Measurements from ENCODE around the gene JAG2.

The JAG2 gene

DNA sequence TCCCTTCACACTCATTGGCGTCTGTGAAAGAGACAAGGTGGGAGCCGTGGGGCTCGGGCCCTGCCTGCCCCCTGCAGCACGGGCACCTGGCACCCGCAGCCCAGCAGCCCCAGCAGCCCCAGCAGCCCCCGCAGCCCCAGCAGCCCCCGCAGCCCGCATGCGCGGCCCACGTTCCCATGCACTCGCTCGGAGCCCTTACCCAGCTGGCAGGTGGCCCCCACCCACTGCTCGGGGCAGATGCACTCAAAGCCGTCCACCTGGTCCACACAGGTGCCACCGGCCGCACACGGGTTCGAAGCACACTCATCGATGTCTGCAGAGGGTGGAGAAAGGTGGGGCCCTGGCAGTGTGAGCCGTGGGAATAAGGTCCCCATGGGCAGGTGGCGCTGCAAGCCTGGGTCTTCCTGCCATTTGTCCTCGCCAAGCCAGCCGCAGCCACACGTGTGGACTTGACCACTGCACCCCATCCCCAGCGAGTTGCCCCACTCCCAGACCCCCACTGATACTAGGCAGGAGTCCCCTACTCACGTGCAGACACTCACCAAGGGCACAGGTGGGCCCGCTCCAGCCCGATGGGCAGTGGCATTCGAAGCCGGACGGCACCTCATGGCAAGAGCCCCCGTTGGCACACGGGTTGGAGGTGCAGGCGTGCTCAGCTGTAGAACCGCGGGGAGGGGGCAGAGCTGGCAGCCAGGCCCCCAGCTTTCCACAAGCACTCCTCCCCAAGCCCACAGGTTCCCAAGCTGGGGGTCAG lies 17.3 kb downstream of the JAG2 start:
- DNase-seq (ENCODE audit: insufficient read length, low spot score) = no peak
- no peak for TF ChIP-seq CTCF (IDR thresholded peaks at IDR 0.05; ENCODE audit: insufficient read depth, missing control alignments)
- FAIRE-seq = no peak

DNA sequence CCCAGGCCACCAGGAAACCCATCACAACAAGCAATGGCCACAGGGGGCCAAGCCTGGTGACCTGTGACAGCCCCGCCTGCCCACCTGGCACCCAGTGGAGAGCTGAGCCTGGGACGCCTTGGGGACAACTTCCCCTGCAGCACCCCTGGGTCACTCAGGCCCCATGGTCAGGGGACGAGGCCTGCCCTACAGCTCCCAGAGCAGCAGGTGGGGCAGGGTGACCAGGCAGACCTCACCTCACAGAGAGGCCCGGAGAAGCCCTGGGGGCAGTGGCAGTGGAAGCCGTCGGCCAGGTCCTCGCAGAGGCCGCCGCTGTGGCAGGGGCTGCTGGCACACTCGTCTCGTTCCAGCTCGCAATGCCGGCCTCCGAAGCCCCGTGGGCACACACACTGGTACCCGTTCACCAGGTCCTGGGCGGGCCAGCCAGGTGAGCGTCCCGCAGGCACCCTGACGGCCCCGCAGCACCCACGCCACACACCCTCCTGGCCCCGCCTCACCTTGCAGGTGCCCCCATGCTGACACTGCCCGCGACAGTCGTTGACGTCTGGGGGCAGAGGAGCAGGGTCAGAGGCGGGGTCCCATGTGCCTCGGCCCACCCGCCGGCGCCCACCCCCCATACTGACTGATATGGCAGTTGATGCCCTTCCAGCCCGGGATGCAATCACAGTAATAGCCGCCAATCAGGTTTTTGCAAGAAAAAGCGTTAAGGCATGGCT lies 18.1 kb downstream of the JAG2 start:
- DNase-seq (ENCODE audit: insufficient read length, low spot score) (no peak), FAIRE-seq (no peak)
- no peak for TF ChIP-seq CTCF (IDR thresholded peaks at IDR 0.05; ENCODE audit: insufficient read depth, missing control alignments)

GRCh38 chr14:105150026-105150367 lies 18.6 kb downstream of the JAG2 start:
- DNase-seq (ENCODE audit: insufficient read length, low spot score) = no peak
- no peak for FAIRE-seq
- no peak for TF ChIP-seq CTCF (IDR thresholded peaks at IDR 0.05; ENCODE audit: insufficient read depth, missing control alignments)

DNA sequence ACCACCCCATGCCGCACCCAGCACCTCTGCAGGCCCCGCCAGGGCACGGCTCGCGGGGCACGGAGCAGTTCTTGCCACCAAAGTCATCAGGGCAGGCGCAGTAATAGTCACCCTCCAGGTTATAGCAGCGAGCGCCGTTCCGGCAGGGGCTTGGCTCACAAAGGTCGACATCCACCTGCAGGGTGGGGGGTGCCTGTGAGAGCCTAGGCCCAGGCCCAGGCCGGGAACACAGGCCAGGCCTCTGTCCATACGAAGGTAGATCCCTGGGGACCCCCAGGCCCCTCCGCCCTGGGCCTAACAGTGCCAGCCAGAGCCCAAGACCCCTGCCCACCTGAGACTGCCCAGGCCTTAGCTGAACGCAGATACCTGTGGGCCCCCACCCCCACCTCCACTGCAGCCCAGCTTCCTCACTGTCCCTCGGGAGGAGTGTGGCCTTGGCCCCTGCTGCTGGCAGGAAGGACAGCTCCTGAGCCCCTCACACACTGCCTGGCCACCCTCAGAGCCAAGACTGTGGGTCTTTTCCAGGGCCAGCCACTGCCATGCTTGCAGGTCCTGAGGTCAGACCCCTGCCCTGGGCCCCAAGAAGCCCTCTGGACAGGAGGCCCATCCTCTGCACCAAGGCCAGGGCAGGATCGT lies 19.3 kb downstream of the JAG2 start:
- DNase-seq (ENCODE audit: insufficient read length, low spot score) (no peak), FAIRE-seq (no peak)

DNA sequence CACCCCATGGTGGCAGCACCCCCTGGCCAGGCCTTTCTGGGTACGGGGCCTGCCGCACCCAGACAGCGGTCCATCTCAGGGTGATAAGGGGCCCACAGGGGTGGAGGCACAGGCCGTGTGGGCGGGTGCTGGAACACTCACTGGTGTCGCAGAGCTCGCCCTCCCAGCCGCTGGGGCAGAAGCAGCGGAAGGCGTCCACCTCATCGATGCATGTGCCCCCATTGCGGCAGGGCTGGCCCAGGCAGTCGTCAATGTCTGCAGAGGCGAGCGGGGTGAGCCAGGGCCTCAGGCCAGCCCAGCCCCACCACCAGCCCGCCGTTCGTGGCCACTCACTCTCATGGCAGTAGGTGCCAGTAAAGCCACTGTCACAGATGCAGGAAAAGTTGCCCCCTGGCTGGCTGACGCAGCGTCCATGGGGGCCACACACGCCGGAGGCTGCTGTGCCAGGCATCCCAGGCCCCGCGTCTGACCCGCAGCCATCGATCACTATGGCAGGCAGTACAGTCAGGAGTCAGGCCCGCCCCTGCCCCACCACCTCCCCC lies 19.9 kb downstream of the JAG2 start:
- no peak for DNase-seq (ENCODE audit: insufficient read length, low spot score)
- FAIRE-seq = no peak
- no peak for TF ChIP-seq CTCF (IDR thresholded peaks at IDR 0.05; ENCODE audit: insufficient read depth, missing control alignments)

More for the DNA sequence above, 19.3 kb downstream of the JAG2 start:
- no peak for TF ChIP-seq CTCF (IDR thresholded peaks at IDR 0.05; ENCODE audit: insufficient read depth, missing control alignments)

- no peak for FAIRE-seq
- no peak for TF ChIP-seq CTCF (IDR thresholded peaks at IDR 0.05; ENCODE audit: insufficient read depth, missing control alignments)
- DNase-seq (ENCODE audit: insufficient read length, low spot score) = no peak
These were observed 20.6 kb downstream of the JAG2 start for GRCh38 chr14:105147671-105148603.
